Measurements from ENCODE around the gene GNAQ. TPM values are rescaled to one million over a fixed set of nuclear protein-coding genes. Genes with fewer than 3 reads are reported as not detected.
A peak's percentile ranks its signal among the peaks of the same experiment; 100 is the strongest.

GNAQ gene
- total and polyA plus RNA-seq, 3 donors from 2014 or later: 23.5 to 42.9 (median 39.4) TPM

GRCh38 chr9:77981907-77982306 is 49.7 kb downstream of the GNAQ start:
- H3K27ac ChIP-seq: no peak overlapping the region
- no peaks in the 10 kb centered on the region for H3K9me3 ChIP-seq
- intact Hi-C loops (cut with DNase I; ENCODE audit: low total_unique reads): no loop called here
- H3K4me1 ChIP-seq: peaks cover 11% of the 10 kb centered on the region
- H3K36me3 ChIP-seq (ENCODE audit: low read depth, missing control alignments): no peaks in the 10 kb centered on the region
- TF ChIP-seq CTCF (IDR thresholded peaks at IDR 0.05) (no peak), POLR2A (IDR thresholded peaks at IDR 0.05) (no peak)
- 83 to 87% methylated on average over 1 of the region's 1 CpG for WGBS, 2 donors
- no peak for DNase-seq
- H3K4me3 ChIP-seq: no peak overlapping the region
- no peaks in the 10 kb centered on the region for H3K27me3 ChIP-seq

- Histone ChIP-seq H3K36me3 (ENCODE audit: low read depth, missing control alignments) (no peaks in the 10 kb centered on the region), H3K4me3 (no peak overlapping the region), H3K4me1 (peaks cover 10% of the 10 kb centered on the region), H3K27me3 (no peaks in the 10 kb centered on the region), H3K27ac (no peak overlapping the region), H3K9me3 (no peaks in the 10 kb centered on the region)
- intact Hi-C loops (cut with DNase I; ENCODE audit: low total_unique reads): no loop called here
- no peak for TF ChIP-seq CTCF (IDR thresholded peaks at IDR 0.05)
- no peak for TF ChIP-seq POLR2A (IDR thresholded peaks at IDR 0.05)
- DNase-seq: no peak
- WGBS, 2 donors: 37 to 47% methylated on average over 2 of the region's 2 CpGs
Observed at GRCh38 chr9:77981332-77981731, 50.3 kb downstream of the GNAQ start.

- Histone ChIP-seq H3K36me3 (ENCODE audit: low read depth, missing control alignments) (no peaks in the 10 kb centered on the region), H3K27ac (no peak overlapping the region), H3K27me3 (no peaks in the 10 kb centered on the region), H3K4me1 (peaks cover 10% of the 10 kb centered on the region), H3K4me3 (no peak overlapping the region), H3K9me3 (no peaks in the 10 kb centered on the region)
- no peak for TF ChIP-seq POLR2A (IDR thresholded peaks at IDR 0.05)
- no peak for TF ChIP-seq CTCF (IDR thresholded peaks at IDR 0.05)
- intact Hi-C loops (cut with DNase I; ENCODE audit: low total_unique reads): no loop called here
- DNase-seq: no peak
Observed at GRCh38 chr9:77980622-77981021, 51.0 kb downstream of the GNAQ start.

GRCh38 chr9:77978086-77978781 is 53.4 kb downstream of the GNAQ start:
- DNase-seq: no peak
- WGBS, 2 donors: 54 to 58% methylated on average over 3 of the region's 3 CpGs
- Histone ChIP-seq H3K27me3 (no peaks in the 10 kb centered on the region), H3K27ac (no peak overlapping the region), H3K36me3 (ENCODE audit: low read depth, missing control alignments) (no peaks in the 10 kb centered on the region), H3K4me3 (no peak overlapping the region), H3K9me3 (no peaks in the 10 kb centered on the region), H3K4me1 (peaks cover 10% of the 10 kb centered on the region)
- no peak for TF ChIP-seq CTCF (IDR thresholded peaks at IDR 0.05)
- no peak for TF ChIP-seq POLR2A (IDR thresholded peaks at IDR 0.05)
- intact Hi-C loops (cut with DNase I; ENCODE audit: low total_unique reads): no loop called here

GRCh38 chr9:77977210-77977611 is 54.4 kb downstream of the GNAQ start:
- DNase-seq: peak; percentile 63
- TF ChIP-seq POLR2A (IDR thresholded peaks at IDR 0.05): no peak
- TF ChIP-seq CTCF (IDR thresholded peaks at IDR 0.05): peak in 2 of 3 experiments; percentile 22 to 43
- Histone ChIP-seq H3K27me3 (no peaks in the 10 kb centered on the region), H3K27ac (peak overlapping the region in 1 of 2 donors; percentile 13), H3K9me3 (no peaks in the 10 kb centered on the region), H3K36me3 (ENCODE audit: low read depth, missing control alignments) (no peaks in the 10 kb centered on the region), H3K4me1 (peaks cover 10% of the 10 kb centered on the region), H3K4me3 (no peak overlapping the region)
- WGBS, 2 donors: 61 to 75% methylated on average over 4 of the region's 4 CpGs
- intact Hi-C loops (cut with DNase I; ENCODE audit: low total_unique reads): no loop called here

Data from testis (tissue), 3 donors.